Erythroblast (primary cell): ENCODE results near the gene ZNF385D.

ENCODE experiments used
- GATA1 ChIP-seq: IDR thresholded peaks from 2 replicates; pipeline ENCODE4 v1.6.1; 2011; ENCODE audit warnings: low read depth, mild to moderate bottlenecking, control low read depth, low read length, moderate library complexity
- POLR2A ChIP-seq: IDR thresholded peaks from 2 replicates; pipeline ENCODE4 v1.6.1; 2011; ENCODE audit warnings: mild to moderate bottlenecking, low read length

DNA sequence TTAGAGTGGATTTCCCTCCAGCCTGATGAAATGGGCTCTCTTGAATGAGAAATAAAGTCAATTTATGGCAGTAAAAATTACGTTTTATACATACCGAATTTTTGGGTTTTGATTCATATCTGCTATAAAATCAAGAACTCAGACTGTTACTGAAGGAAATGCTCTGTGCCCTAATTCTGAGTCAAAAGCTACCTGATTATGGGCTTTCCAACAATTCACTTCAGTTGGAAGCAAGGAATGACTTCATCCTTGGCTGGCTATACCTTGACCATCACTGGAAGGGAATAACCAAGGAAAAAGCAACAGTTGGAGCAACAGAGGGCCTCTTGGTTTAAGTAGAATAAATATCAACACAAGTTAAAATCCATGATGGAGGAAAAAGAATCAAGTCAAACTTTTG, 88.6 kb downstream of the ZNF385D start:
- no peak for TF ChIP-seq POLR2A
- no peak for TF ChIP-seq GATA1
